Transverse colon (tissue), 4 donors: ENCODE results near the gene AIRE.

Source experiments
- POLR2A ChIP-seq: fragments of 450-650 bp; IDR thresholded peaks from one replicate; pipeline ENCODE4 v1.6.1; 2016; ENCODE audit warnings: antibody characterized with exemption, mild to moderate bottlenecking, moderate library complexity
- POLR2AphosphoS5 ChIP-seq, 3 donors: sonication (generic); formaldehyde crosslinking; IDR thresholded peaks; one replicate each; pipeline ENCODE4 v1.6.1; 2016; ENCODE audit warnings: antibody characterized with exemption in 3 of 3
- TF ChIP-seq, protein P1 (sequence below), 5 experiments: fragments of 200-600 bp in 3 of 5; fragments of 450-650 bp in 2 of 5; sonication (generic) in 3 of 5; IDR thresholded peaks; 1 replicate in 2 of 5; 2 replicates in 3 of 5; pipeline ENCODE4 v1.5.1; 2016 to 2017; ENCODE audit warnings: antibody characterized with exemption in 5 of 5, inconsistent platforms in 3 of 5, mild to moderate bottlenecking in 2 of 5, moderate library complexity in 1 of 5

DNA sequence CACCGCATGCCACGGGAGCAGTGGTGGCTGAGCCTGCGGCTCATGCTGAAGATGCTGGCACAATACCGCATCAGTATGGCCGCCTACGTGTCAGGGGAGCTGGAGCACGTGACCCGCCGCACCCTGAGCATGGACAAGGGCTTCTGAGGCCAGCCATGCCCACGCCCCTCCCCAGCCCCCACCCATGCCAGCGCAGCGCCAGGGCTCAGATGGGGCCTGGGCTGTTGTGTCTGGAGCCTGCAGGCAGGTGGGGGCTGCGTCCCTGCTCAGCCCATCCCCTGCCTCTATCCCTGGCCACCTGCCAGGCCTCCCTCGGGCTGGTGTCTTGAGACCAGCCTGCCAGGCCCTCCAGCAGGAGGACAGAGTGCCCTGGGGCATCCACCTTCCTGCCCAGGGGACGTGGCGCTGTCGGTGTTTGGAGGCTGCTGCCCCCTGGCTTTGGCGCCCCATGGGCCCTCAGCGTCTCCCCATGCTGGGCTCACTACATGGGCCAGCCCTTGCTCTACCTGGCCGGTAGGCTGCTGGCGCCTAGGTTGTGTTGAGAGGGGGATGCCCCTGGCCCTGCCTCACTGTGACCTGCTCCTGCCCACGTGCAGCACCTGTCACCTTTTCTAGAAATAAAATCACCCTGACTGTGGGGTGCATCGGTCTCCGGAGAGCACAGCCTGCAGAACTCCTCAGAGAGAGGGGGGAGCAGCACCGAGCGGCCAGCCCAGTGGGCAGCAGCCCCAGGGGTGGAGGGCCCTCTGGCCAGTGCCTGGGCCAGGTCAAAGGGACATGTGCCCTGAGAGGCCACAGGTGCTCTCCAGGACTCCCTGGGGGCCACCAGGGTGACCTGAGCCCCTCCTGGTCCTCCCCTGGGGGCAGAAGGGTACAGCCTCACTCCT lies 41.3 kb downstream of the AIRE start:
- TF ChIP-seq, protein P1, sequence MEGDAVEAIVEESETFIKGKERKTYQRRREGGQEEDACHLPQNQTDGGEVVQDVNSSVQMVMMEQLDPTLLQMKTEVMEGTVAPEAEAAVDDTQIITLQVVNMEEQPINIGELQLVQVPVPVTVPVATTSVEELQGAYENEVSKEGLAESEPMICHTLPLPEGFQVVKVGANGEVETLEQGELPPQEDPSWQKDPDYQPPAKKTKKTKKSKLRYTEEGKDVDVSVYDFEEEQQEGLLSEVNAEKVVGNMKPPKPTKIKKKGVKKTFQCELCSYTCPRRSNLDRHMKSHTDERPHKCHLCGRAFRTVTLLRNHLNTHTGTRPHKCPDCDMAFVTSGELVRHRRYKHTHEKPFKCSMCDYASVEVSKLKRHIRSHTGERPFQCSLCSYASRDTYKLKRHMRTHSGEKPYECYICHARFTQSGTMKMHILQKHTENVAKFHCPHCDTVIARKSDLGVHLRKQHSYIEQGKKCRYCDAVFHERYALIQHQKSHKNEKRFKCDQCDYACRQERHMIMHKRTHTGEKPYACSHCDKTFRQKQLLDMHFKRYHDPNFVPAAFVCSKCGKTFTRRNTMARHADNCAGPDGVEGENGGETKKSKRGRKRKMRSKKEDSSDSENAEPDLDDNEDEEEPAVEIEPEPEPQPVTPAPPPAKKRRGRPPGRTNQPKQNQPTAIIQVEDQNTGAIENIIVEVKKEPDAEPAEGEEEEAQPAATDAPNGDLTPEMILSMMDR (IDR thresholded peaks at IDR 0.05) = no peak
- TF ChIP-seq POLR2AphosphoS5 (IDR thresholded peaks at IDR 0.05) (no peak), POLR2A (no peak)
